HG02884 (cell line): ENCODE data around the gene CDHR5.
A peak's percentile ranks its signal among the peaks of the same experiment; 100 is the strongest.

Source experiments
- ATAC-seq: cut with Tn5 transposase; IDR thresholded peaks from one replicate; pipeline ENCODE4 v1.9.1; 2021; ENCODE audit warnings: mild to moderate bottlenecking, moderate library complexity; ENCODE audit not compliant: unreplicated experiment

Gene CDHR5

DNA sequence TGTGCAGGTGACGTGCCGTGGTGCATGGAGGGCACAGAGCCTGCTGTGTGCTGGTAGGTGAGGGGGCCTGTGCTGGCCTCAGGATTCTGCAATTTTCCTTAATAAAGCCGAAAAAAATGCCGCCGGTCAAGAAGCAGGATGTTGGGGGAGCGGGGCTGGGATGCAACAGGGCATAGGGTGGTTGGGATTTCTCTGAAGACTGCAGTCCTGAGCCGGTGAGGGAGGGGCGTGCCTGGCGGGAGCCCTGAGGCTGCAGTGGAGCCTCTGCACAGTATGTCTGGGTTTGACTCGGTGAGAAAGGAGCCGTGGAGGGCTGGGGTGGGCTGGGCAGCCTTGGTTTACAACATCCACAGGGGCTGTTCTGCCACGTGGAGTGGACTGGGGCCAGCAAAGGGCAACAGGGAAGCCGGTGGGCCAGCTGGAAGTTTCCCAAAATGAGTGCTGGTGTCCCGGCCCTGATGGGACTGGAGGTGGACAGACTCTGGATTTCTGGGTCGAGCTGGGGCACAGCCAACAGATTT lies 1.3 kb downstream of the CDHR5 start:
- ATAC-seq, result no peak

GRCh38 chr11:621838-622237 lies 2.9 kb downstream of the CDHR5 start:
- no peak for ATAC-seq

GRCh38 chr11:620935-621814 lies 3.6 kb downstream of the CDHR5 start:
- no peak for ATAC-seq

DNA sequence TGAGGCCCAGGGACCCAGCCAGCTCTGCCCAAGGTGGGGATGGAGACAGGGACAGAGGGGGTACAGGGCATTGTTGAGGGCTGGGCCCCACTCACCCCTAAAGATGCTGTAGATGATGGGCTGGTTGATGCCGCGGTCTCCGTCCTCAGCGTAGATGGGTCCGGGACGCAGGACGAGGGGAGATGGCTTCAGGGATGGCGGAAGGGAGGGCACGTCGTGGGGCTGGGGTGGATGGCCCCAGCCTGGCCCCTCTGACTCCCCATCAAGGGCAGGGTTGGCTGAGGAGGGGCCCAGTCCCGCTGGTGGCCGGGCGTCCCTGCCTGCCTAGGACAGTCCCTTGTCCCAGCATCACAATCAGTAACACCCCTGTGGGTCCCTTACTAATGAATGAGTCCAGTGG lies 4.6 kb downstream of the CDHR5 start:
- no peak for ATAC-seq

DNA sequence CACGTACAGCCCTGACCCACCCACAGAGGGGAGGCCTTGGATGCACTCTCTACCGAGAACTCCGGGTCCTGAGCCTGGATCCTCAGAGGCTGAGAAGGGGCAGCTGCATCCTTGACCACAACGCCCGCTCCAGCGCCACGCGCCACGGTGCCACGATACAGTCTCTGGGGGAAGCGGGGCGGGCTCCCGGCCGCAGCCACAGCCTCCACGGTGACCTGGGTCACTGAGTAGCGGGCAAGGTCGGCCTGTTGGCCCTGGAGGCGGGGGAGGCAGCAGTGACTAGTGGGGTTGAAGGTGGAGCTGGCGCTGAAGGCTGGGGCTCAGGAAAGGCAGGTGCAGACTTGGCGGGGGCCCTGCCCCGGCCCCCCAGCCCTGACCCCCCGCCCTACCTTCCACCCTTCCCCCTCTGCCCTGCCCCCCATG lies 5.1 kb downstream of the CDHR5 start:
- no peak for ATAC-seq

DNA sequence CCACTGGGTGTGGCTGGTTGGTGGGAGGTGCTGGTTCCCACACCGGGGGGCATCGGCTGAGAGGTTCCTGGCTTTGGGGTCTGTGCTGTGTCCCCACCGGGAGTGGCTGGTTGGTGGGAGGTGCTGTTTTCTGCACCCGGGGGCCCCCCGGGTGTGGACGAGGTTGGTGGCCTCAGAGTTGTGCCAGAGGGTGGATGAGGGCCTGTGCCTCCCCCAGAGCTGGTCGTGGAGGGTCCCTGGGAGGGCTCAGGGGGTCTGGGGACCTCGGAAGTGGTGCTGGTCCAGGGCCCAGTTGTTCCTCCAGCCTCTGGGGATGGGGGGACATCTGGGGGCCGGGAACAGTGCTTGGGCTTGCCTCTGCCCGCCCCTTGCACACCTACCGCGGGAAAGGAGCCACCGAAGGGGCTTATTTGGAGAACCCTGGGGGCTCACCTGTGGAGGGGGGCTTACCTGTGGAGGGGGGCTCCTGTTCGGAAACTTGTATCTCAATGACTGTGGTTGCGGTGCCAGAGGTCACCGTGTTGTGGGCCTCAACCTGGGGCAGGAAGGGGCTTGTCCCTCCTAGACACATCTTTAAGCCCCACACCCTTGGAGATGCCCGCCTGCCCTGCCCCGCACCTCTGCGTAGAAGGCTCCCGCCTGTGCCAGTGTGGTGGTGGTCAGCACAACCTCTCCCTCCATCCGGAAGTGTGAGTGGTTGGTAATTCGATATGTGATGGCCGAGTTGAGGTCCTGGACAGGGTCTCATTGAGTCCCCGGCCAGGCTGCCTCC lies 5.7 kb downstream of the CDHR5 start:
- ATAC-seq, result no peak

GRCh38 chr11:617912-618682 lies 6.7 kb downstream of the CDHR5 start:
- no peak for ATAC-seq

GRCh38 chr11:617199-617911 lies 7.4 kb downstream of the CDHR5 start:
- ATAC-seq, result no peak

- ATAC-seq, result no peak
Measured at GRCh38 chr11:616320-617198, 8.2 kb downstream of the CDHR5 start.

DNA sequence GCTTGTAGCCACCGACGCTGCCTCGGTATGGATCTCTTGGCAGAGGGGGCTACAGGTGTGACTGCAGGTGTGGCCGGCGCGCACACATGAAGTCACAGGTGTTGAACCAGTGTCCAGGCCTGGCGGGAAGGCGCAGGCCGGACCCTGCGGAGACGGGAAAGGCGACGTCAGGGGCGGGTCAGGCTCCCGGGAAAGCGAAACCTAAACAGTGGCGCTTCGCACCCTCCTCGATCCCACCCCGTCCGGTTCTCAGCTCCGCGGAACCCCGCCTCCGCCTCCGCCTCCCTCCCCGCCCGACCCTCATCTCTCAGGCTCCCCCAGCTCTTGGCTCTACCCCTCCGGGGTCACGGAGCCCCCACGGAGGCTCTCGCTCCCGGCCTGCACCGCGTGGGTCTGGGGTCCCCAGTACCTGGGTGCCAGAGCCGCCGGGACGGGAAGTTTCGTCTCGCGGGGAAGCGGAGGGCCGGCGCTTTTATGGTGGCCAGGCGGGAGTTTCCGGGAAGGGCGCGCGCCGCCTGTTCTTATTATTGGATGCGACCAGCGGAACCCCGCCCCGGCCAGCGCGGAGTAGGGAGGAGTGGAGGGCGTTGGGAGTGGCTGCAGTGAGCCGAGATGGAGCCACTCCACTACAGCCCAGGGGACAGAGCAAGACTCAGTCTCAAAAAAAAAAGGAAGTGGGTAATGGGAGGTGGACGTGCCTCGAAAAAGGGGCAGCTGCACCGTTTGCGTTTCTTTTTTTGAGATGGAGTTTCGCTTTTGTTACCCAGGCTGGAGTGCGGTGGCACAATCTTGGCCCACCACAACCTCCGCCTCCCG lies 9.0 kb downstream of the CDHR5 start, which contains the start of gene IRF7:
TSS of gene IRF7 (minus strand) at position 447 of the 816 bp plus-strand sequence. CDS start 586 bp downstream, outside the sequence.
- ATAC-seq, result peak; percentile 77

DNA sequence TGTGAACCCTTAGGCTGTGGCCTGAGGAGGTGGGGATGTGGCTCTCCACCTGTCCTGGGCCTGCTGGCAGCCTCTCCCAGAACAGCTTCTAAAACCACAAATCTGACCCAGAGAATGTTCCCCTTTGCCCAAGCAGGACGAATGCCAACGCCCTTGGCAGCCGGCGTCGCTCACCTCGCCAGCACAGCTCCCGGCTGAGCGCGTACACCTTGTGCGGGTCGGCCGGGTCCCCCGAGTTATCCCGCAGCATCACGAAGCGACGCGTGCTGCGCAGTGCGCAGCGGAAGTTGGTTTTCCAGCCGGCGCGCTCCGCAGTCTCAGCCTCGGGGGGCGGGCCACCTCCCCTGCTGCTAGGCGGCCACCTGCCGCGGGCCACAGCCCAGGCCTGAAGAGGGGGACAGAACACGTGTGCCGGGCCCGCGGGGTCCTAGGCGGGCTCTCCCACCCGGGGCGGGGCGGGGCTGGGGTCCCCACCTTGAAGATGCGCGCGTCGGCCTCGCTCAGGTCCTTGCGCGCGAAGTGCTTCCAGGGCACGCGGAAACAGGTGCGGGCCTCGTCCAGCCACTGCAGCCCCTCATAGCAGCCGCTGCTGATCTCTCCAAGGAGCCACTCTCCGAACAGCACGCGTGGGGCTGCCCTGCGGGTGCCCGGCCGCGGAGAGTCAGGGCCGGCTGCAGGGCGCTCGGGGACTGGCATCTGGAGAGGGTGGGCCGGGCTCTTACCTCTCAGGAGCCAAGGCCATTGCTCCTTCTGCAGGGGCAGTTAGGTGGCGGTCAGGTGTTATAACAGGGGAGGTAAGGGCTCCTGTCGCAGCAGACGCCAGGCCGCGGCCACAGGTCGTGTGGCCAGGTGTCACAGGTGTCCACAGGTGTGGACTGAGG lies 9.9 kb downstream of the CDHR5 start:
- ATAC-seq, result no peak

- ATAC-seq, result no peak
Measured at GRCh38 chr11:614021-614622, 10.6 kb downstream of the CDHR5 start.

DNA sequence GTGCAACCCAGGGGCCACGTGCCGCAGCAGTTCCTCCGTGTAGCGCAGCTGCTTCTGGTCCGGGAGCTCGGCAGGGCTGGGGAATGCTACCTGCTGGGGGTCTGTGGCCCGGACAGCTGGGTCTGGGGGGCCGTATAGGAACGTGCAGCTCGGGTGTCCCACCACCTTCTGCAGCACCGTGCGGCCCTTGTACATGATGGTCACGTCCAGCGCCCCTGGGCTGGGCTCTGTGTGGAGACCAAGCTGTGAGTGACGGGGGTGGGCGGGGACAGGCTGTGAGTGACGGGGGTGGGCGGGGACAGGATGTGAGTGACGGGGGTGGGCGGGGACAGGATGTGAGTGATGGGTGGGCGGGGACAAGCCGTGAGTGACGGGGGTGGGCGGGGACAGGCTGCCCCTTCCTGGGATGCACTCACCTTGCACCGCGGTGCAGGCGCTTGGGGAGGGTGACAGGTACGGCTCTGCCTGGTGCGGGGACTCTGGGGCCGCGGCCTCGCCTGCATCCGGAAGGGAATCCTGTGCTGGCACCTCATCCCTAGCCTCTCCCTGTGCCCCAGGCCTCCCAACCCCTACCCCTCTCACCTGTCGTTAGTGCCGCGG lies 11.3 kb downstream of the CDHR5 start:
- no peak for ATAC-seq

- ATAC-seq, result no peak
Measured at GRCh38 chr11:612961-613300, 11.8 kb downstream of the CDHR5 start.

- no peak for ATAC-seq
Measured at GRCh38 chr11:612201-612960, 12.4 kb downstream of the CDHR5 start.
